Osteoblast (primary cell): ENCODE measurements around the gene GPR31. TPM values are rescaled to one million over a fixed set of nuclear protein-coding genes. Genes with fewer than 3 reads are reported as not detected.

Experiments
- DNase-seq: peaks from one replicate; pipeline ENCODE4 v3.0.0; 2011; ENCODE audit warnings: low spot score, mixed read lengths; ENCODE audit not compliant: insufficient read length; ENCODE audit errors: missing footprints
- H2AFZ ChIP-seq: 2 replicates; pipeline ENCODE4 v1.6.0; 2011; ENCODE audit warnings: mild to moderate bottlenecking, low read length
- H3K27ac ChIP-seq: 2 replicates; pipeline ENCODE4 v1.5.1; 2011; ENCODE audit warnings: mild to moderate bottlenecking, low read depth, low read length, moderate library complexity
- H3K27me3 ChIP-seq: 2 replicates; pipeline ENCODE4 v1.6.0; 2012; ENCODE audit warnings: mild to moderate bottlenecking, control low read depth, inconsistent platforms, low read length, moderate library complexity; ENCODE audit not compliant: insufficient read depth
- H3K36me3 ChIP-seq: 2 replicates; pipeline ENCODE4 v1.5.1; 2011; ENCODE audit warnings: mild to moderate bottlenecking, low read length, control low read depth, moderate library complexity; ENCODE audit not compliant: insufficient read depth
- H3K4me1 ChIP-seq: 2 replicates; pipeline ENCODE4 v1.5.1; 2011; ENCODE audit warnings: mild to moderate bottlenecking, low read length, control low read depth, moderate library complexity; ENCODE audit not compliant: insufficient read depth
- H3K4me2 ChIP-seq: 2 replicates; pipeline ENCODE4 v1.6.0; 2011; ENCODE audit warnings: mild to moderate bottlenecking, low read length; ENCODE audit not compliant: insufficient read depth
- H3K4me3 ChIP-seq: fragments of 200-600 bp; sonication (generic); 3 replicates; pipeline ENCODE4 v1.5.1; 2012; ENCODE audit warnings: mild to moderate bottlenecking, low read length, inconsistent platforms; ENCODE audit not compliant: insufficient read depth
- H3K79me2 ChIP-seq: 2 replicates; pipeline ENCODE4 v1.6.0; 2012; ENCODE audit warnings: mild to moderate bottlenecking, low read length, control low read depth, inconsistent platforms; ENCODE audit not compliant: insufficient read depth
- H3K9me3 ChIP-seq: 2 replicates; pipeline ENCODE4 v1.5.1; 2011; ENCODE audit warnings: low read depth, low read length, control low read depth
- H4K20me1 ChIP-seq: 2 replicates; pipeline ENCODE4 v1.6.0; 2012; ENCODE audit warnings: mild to moderate bottlenecking, low read length, control low read depth; ENCODE audit not compliant: insufficient read depth
- total RNA-seq: library from RNA; depleted of rRNA; stranded (reverse); fragments of >200 nt; gene quantifications from 2 replicates; pipeline ENCODE4 v1.2.3, GENCODE V29; 2012
- TF ChIP-seq, protein P1 (sequence below): IDR thresholded peaks from 2 replicates; pipeline ENCODE4 v1.5.1; 2011; ENCODE audit warnings: mild to moderate bottlenecking, low read depth, low read length, moderate library complexity; ENCODE audit errors: extremely low read depth

The GPR31 gene
- total RNA-seq, 1 donor: not detected

- Histone ChIP-seq H3K4me3 (no peak overlapping the region), H3K36me3 (no peaks in the 10 kb centered on the region), H3K9me3 (no peaks in the 10 kb centered on the region), H4K20me1 (no peaks in the 10 kb centered on the region), H3K27me3 (no peaks in the 10 kb centered on the region), H3K4me1 (no peaks in the 10 kb centered on the region), H2AFZ (no peak overlapping the region), H3K27ac (no peak overlapping the region), H3K79me2 (no peaks in the 10 kb centered on the region), H3K4me2 (no peak overlapping the region)
- TF ChIP-seq, protein P1, sequence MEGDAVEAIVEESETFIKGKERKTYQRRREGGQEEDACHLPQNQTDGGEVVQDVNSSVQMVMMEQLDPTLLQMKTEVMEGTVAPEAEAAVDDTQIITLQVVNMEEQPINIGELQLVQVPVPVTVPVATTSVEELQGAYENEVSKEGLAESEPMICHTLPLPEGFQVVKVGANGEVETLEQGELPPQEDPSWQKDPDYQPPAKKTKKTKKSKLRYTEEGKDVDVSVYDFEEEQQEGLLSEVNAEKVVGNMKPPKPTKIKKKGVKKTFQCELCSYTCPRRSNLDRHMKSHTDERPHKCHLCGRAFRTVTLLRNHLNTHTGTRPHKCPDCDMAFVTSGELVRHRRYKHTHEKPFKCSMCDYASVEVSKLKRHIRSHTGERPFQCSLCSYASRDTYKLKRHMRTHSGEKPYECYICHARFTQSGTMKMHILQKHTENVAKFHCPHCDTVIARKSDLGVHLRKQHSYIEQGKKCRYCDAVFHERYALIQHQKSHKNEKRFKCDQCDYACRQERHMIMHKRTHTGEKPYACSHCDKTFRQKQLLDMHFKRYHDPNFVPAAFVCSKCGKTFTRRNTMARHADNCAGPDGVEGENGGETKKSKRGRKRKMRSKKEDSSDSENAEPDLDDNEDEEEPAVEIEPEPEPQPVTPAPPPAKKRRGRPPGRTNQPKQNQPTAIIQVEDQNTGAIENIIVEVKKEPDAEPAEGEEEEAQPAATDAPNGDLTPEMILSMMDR: no peak
- DNase-seq: no peak
Measured at GRCh38 chr6:167120583-167120903, 37.2 kb downstream of the GPR31 start.

DNA sequence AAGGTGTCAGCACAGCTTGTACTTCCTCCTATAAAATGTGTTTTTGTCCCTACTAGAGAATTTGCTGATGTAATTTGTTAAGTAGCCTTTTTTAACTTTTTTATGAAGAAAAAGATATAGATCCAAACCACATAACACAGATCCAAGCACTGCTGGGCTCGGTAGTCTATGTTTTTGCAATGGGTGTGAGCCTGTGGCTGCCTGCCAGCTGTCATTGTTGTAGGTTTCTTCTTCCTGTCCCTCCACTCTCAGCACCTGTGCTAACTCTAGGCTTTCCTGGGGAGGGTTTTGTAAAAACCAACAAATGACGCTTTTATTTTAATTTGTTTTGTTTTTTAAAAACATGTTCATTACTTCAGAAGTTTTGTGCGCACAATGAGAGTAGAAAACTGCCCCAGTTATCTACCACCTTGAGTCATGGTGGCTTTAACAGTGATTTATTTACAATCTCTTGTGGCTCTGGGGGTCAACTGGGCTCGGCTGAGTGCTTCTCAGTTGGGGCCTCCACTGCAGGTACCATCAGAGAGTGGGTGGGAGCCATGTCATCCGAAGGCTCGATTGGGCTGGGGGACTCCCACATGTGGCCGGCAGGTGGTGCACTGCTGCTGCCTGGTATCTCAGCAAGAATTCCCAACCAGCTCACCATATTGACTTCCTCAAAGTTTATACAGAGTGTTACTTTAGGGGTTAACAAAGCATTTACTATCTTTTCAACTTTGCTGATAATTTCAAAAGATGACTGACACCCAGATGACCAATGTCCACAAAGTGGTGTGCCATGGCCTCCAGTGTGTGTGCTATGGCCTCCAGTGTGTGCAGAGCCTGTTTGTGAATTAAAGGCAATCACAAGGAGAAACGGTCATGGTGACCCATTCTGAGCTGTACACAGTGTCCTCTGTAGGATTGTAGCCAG is 37.9 kb downstream of the GPR31 start:
- Histone ChIP-seq H3K9me3 (no peaks in the 10 kb centered on the region), H2AFZ (no peak overlapping the region), H3K4me1 (no peaks in the 10 kb centered on the region), H3K36me3 (no peaks in the 10 kb centered on the region), H3K79me2 (no peaks in the 10 kb centered on the region), H3K27me3 (no peaks in the 10 kb centered on the region), H3K27ac (no peak overlapping the region), H3K4me2 (no peak overlapping the region), H3K4me3 (no peak overlapping the region), H4K20me1 (no peaks in the 10 kb centered on the region)
- TF ChIP-seq, protein P1: no peak
- DNase-seq: no peak

GRCh38 chr6:167118839-167119238 is 38.9 kb downstream of the GPR31 start:
- no peak for DNase-seq
- Histone ChIP-seq H3K4me2 (no peak overlapping the region), H3K79me2 (no peaks in the 10 kb centered on the region), H3K4me3 (no peak overlapping the region), H3K4me1 (no peaks in the 10 kb centered on the region), H3K27me3 (no peaks in the 10 kb centered on the region), H3K27ac (no peak overlapping the region), H3K9me3 (no peaks in the 10 kb centered on the region), H4K20me1 (no peaks in the 10 kb centered on the region), H2AFZ (no peak overlapping the region), H3K36me3 (no peaks in the 10 kb centered on the region)
- TF ChIP-seq, protein P1: no peak

GRCh38 chr6:167118006-167118405 is 39.8 kb downstream of the GPR31 start:
- Histone ChIP-seq H2AFZ (no peak overlapping the region), H3K27me3 (no peaks in the 10 kb centered on the region), H3K4me2 (no peak overlapping the region), H3K4me3 (no peak overlapping the region), H3K36me3 (no peaks in the 10 kb centered on the region), H3K9me3 (no peaks in the 10 kb centered on the region), H3K79me2 (no peaks in the 10 kb centered on the region), H3K27ac (no peak overlapping the region), H3K4me1 (no peaks in the 10 kb centered on the region), H4K20me1 (no peaks in the 10 kb centered on the region)
- TF ChIP-seq, protein P1: no peak
- DNase-seq: no peak
